AG04449 (cell line): Measurements from ENCODE around the gene LPIN1.

Source experiments
- CTCF ChIA-PET: fragments of 350-600 bp; formaldehyde crosslinking; extraction: SDS; loops from one replicate; lab custom pipeline; 2021; ENCODE audit warnings: antibody characterized with exemption; lab: Yijun Ruan, JAX
- POLR2A ChIA-PET: fragments of 400-600, 350-600 bp; formaldehyde crosslinking; extraction: SDS; loops from one replicate; lab custom pipeline; 2020; ENCODE audit warnings: antibody characterized with exemption, inconsistent platforms; lab: Yijun Ruan, JAX
- DNase-seq: peaks from one replicate; pipeline ENCODE4 v3.0.0-alpha.2; 2010; ENCODE audit warnings: low read depth, low spot score
- H3K4me3 ChIP-seq: 2 replicates; pipeline ENCODE4 v1.5.1; 2011; ENCODE audit warnings: low read depth, mild to moderate bottlenecking, control low read depth, low read length
- CTCF ChIP-seq: IDR thresholded peaks from one replicate; pipeline ENCODE4 v1.5.1; 2011; ENCODE audit warnings: mild to moderate bottlenecking, moderate library complexity, low read length, control low read depth, inconsistent platforms; ENCODE audit not compliant: insufficient read depth; ENCODE audit errors: missing control alignments

The LPIN1 gene

DNA sequence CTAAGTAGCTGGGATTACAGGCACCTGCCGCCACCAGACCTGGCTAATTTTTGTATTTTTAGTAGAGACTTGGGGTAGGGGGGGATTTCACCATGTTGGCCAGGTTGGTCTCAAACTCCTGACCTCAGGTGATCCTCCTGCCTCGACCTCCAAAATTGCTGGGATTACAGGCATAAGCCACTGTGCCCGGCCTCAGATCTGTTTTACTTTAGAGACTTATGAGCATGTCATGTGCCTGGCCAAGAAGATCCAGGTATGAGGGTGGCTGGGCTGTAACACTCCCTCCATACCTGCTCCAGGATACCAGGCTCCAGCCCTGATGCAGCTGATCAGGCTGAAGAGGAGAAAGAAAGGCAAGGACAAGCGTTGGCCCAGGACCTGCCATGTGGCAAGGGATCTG, 125.0 kb downstream of the LPIN1 start:
- ChIA-PET POLR2A (no interaction called here), CTCF (no interaction called here)
- DNase-seq: no peak
- TF ChIP-seq CTCF: no peak
- no peak overlapping the region for H3K4me3 ChIP-seq

GRCh38 chr2:11872247-11872947, 126.0 kb downstream of the LPIN1 start:
- POLR2A ChIA-PET: no interaction called here
- DNase-seq: no peak
- no peak for TF ChIP-seq CTCF
- H3K4me3 ChIP-seq: no peak overlapping the region
- CTCF ChIA-PET: interaction anchor here (2.9 kb wide), 1 partner anchor 9 kb away, joined by 21 read pairs; no protein-coding TSS in a partner anchor

DNA sequence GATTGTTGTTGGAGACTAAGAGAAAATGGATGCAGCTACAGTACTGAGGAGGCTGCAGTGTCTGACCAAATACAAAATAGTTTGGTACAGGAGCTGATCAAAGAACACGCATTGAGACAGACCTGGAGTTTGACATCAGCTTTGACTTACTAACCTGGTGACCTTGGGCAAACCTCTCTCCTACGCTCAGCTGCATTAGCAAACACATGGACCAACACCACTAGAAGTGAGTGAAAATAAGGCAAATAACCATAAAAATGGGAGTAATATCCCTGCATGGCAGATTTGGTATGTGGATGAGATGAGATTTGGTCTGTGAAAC, 126.5 kb downstream of the LPIN1 start:
- no peak for TF ChIP-seq CTCF
- ChIA-PET CTCF (interaction anchor here (2.9 kb wide), 1 partner anchor 9 kb away, joined by 21 read pairs; no protein-coding TSS in a partner anchor), POLR2A (no interaction called here)
- H3K4me3 ChIP-seq: no peak overlapping the region
- no peak for DNase-seq

DNA sequence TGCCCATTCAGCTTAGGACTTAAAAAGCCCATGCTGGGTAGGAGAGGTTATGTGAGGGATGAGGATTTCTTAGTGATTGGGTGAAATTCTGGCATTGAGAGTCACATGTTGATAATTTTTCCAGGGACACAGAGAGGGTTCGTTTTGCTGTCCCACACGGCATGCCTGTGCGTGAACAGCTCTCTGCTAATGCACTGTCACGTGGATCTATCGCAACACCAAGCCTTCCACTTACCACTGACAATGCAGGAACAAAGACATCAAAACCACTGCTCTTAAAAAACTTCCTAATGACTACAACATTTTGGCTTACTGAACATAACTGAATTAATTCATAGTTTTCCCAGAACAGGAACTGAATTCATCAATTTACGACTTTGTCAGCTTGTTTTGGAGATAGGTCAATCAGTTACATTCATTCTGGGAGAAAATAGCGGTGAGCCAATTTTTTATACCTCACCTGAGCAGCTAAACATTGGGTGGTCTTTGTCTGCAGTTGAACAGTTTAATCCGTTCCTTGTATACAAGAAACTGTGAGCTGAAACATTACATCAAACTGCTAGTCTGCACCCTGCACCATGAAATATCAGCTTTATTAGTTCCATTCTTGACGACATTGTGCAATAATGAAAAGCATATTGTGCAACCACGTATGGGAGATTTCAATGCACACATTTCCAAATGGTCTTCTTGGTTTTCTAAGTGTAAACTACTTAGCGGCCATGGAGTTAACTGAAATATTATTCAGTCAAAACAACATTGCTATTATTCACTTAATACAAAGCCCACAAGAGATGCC, 127.1 kb downstream of the LPIN1 start:
- no peak overlapping the region for H3K4me3 ChIP-seq
- no peak for DNase-seq
- POLR2A ChIA-PET: no interaction called here
- CTCF ChIA-PET: interaction anchor here (1.0 to 2.9 kb wide), 3 partner anchors 10 to 17 kb away, joined by 3 to 21 read pairs (median 4); no protein-coding TSS in a partner anchor
- TF ChIP-seq CTCF: no peak

- no peak overlapping the region for H3K4me3 ChIP-seq
- POLR2A ChIA-PET: no interaction called here
- CTCF ChIA-PET: interaction anchor here (1.1 kb wide), 1 partner anchor 11 kb away, joined by 4 read pairs; no protein-coding TSS in a partner anchor
- no peak for TF ChIP-seq CTCF
- no peak for DNase-seq
Measured at GRCh38 chr2:11874861-11875260, 128.4 kb downstream of the LPIN1 start.

DNA sequence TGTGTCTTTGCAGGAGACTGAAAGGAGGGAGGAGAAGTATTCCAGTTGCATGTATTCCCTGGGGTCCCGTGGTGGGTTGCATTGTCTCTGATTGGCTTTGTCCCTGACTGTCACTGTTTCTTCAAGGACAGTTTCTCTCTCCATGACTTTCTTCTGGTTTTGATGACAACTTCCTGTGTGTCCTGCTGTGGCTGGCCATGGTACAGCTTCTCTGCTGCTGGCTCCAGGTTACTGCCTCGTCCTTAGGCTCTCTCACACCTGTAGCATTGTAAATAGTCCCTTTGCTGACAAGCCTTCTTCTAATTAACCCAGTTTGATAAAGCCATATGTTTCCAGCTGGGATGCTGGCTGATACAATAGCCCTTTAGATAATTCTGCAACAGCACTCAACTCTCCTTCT, 129.0 kb downstream of the LPIN1 start:
- ChIA-PET POLR2A (no interaction called here), CTCF (interaction anchor here (1.1 kb wide), 1 partner anchor 12 kb away, joined by 4 read pairs; no protein-coding TSS in a partner anchor)
- no peak for TF ChIP-seq CTCF
- H3K4me3 ChIP-seq: no peak overlapping the region
- no peak for DNase-seq
